HepG2 (cell line): ENCODE measurements around the gene SRC. TPM values are rescaled to one million over a fixed set of nuclear protein-coding genes. Genes with fewer than 3 reads are reported as not detected.

Experiments used
- AGO2 ChIP-seq: fragments of 200-400 bp; formaldehyde crosslinking; optimal IDR thresholded peaks from 2 replicates; pipeline ENCODE3; 2017; ENCODE audit warnings: mild to moderate bottlenecking, low read depth, low read length, moderate library complexity
- ETV5 ChIP-seq: IDR thresholded peaks from 2 replicates; pipeline ENCODE4 v1.6.1; 2018; ENCODE audit warnings: missing biosample characterization, missing genetic modification reagents, inconsistent platforms, borderline replicate concordance
- ETV6 ChIP-seq: sonication (generic); formaldehyde crosslinking; conservative IDR thresholded peaks from 2 replicates; pipeline ENCODE4 v1.4.0; 2020; ENCODE audit warnings: missing genetic modification reagents
- KLF13 ChIP-seq: sonication (generic); formaldehyde crosslinking; IDR thresholded peaks from 2 replicates; pipeline ENCODE4 v1.4.0; 2020; ENCODE audit warnings: mild to moderate bottlenecking, missing genetic modification reagents
- MIER3 ChIP-seq: IDR thresholded peaks from 2 replicates; pipeline ENCODE4 v1.6.1; 2016; ENCODE audit warnings: missing compliant biosample characterization, borderline replicate concordance
- MYC ChIP-seq: sonication (generic); formaldehyde crosslinking; IDR thresholded peaks from 2 replicates; pipeline ENCODE4 v1.9.0; 2021; ENCODE audit warnings: missing genetic modification reagents, borderline replicate concordance
- NCOA5 ChIP-seq: sonication (generic); formaldehyde crosslinking; IDR thresholded peaks from 2 replicates; pipeline ENCODE4 v1.4.0; 2020; ENCODE audit warnings: missing genetic modification reagents
- NFYC ChIP-seq: IDR thresholded peaks from 2 replicates; pipeline ENCODE4 v1.6.1; 2016; ENCODE audit warnings: missing genetic modification reagents, missing compliant biosample characterization
- REL ChIP-seq: sonication (generic); formaldehyde crosslinking; conservative IDR thresholded peaks from 2 replicates; pipeline ENCODE4 v1.8.0; 2022; ENCODE audit warnings: mild to moderate bottlenecking, missing genetic modification reagents, moderate library complexity
- RFXANK ChIP-seq: IDR thresholded peaks from 2 replicates; pipeline ENCODE4 v1.6.1; 2016
- SIX4 ChIP-seq: sonication (generic); formaldehyde crosslinking; IDR thresholded peaks from 2 replicates; pipeline ENCODE4 v1.4.0; 2020; ENCODE audit warnings: missing genetic modification reagents
- SP5 ChIP-seq: IDR thresholded peaks from 2 replicates; pipeline ENCODE4 v1.6.1; 2016; ENCODE audit warnings: low read depth, borderline replicate concordance
- TEAD3 ChIP-seq: optimal IDR thresholded peaks from 2 replicates; pipeline ENCODE3; 2016; ENCODE audit warnings: borderline replicate concordance
- THRA ChIP-seq: sonication (generic); formaldehyde crosslinking; IDR thresholded peaks from 2 replicates; pipeline ENCODE4 v1.4.0; 2020; ENCODE audit warnings: missing genetic modification reagents, borderline replicate concordance
- XRCC5 ChIP-seq: fragments of 200-400 bp; formaldehyde crosslinking; optimal IDR thresholded peaks from 2 replicates; pipeline ENCODE3; 2017; ENCODE audit warnings: mild to moderate bottlenecking, low read length
- ZNF24 ChIP-seq: fragments of 450-650 bp; IDR thresholded peaks from 2 replicates; pipeline ENCODE4 v1.6.1; 2017; ENCODE audit warnings: antibody characterized with exemption, mild to moderate bottlenecking
- ZNF292 ChIP-seq: sonication (generic); formaldehyde crosslinking; IDR thresholded peaks from 2 replicates; pipeline ENCODE4 v1.8.1; 2022; ENCODE audit warnings: mild to moderate bottlenecking, low read depth, missing genetic modification reagents, borderline replicate concordance
- ZNF335 ChIP-seq: sonication (generic); formaldehyde crosslinking; IDR thresholded peaks from 2 replicates; pipeline ENCODE4 v1.4.0; 2020; ENCODE audit warnings: missing genetic modification reagents
- ZNF33A ChIP-seq: sonication (generic); formaldehyde crosslinking; IDR thresholded peaks from 2 replicates; pipeline ENCODE4 v1.5.1; 2020; ENCODE audit warnings: missing genetic modification reagents, mild to moderate bottlenecking, moderate library complexity, borderline replicate concordance
- ZNF512B ChIP-seq: sonication (generic); formaldehyde crosslinking; IDR thresholded peaks from 2 replicates; pipeline ENCODE4 v1.5.1; 2020; ENCODE audit warnings: missing genetic modification reagents, mild to moderate bottlenecking, borderline replicate concordance
- ZNF513 ChIP-seq: sonication (generic); formaldehyde crosslinking; conservative IDR thresholded peaks from 2 replicates; pipeline ENCODE4 v1.5.0; 2020; ENCODE audit warnings: missing genetic modification reagents
- ZNF530 ChIP-seq: sonication (generic); formaldehyde crosslinking; IDR thresholded peaks from 2 replicates; pipeline ENCODE4 v1.5.0; 2020; ENCODE audit warnings: low read depth, mild to moderate bottlenecking, missing genetic modification reagents
- ZNF713 ChIP-seq: sonication (generic); formaldehyde crosslinking; IDR thresholded peaks from 2 replicates; pipeline ENCODE4 v1.4.0; 2020; ENCODE audit warnings: mild to moderate bottlenecking, missing genetic modification reagents
- ZNF839 ChIP-seq: sonication (generic); formaldehyde crosslinking; IDR thresholded peaks from 2 replicates; pipeline ENCODE4 v1.4.0; 2020; ENCODE audit warnings: missing genetic modification reagents, mild to moderate bottlenecking, borderline replicate concordance
- polyA plus RNA-seq, 8 experiments: library from polyadenylated mRNA; depleted of rRNA in 3 of 8; stranded (reverse) in 7 of 8; unstranded in 1 of 8; fragments of >200 nt; fragmentation: Illumina TruSeq in 4 of 8; extraction: Trizol in 4 of 8; gene quantifications; 2 replicates each; pipeline versions ENCODE4 v1.2.1 to v1.2.3, GENCODE V29; 2011 to 2016; ENCODE audit warnings: low read depth in 4 of 8, missing spikeins in 1 of 8, mixed read lengths in 1 of 8; ENCODE audit not compliant: insufficient read depth in 1 of 8
- total RNA-seq, 5 experiments: library from RNA; depleted of rRNA; stranded (reverse); fragments of >200 nt; fragmentation: Illumina TruSeq; extraction: Trizol; gene quantifications; 2 replicates each; pipeline ENCODE4 v1.2.3, GENCODE V29; 2016; ENCODE audit warnings: low read depth in 1 of 5

SRC gene
- total and polyA plus RNA-seq, 2 of the 13 experiments (the other 11 are each of a cell fraction or from before 2014, with no cell fraction given) = 54.7 to 192 TPM

GRCh38 chr20:37343212-37343993 lies 2.5 kb upstream of the SRC start (continued):
- TF ChIP-seq AGO2 (no peak), ZNF512B (CRISPR knock-in tag) (no peak), MIER3 (CRISPR knock-in tag) (no peak), KLF13 (CRISPR knock-in tag) (peak; percentile 76; the same call in 1 of the 2 replicates), THRA (peak; percentile 51; the same call in 1 of the 2 replicates), MYC (CRISPR knock-in tag) (peak; percentile 92), ZNF713 (CRISPR knock-in tag) (no peak; the same call in 1 of the 2 replicates), TEAD3 (CRISPR knock-in tag) (peak; percentile 65), RFXANK (no peak), ETV5 (CRISPR knock-in tag) (peak; percentile 67; the same call in 1 of the 2 replicates), NCOA5 (CRISPR knock-in tag) (no peak), XRCC5 (no peak), ZNF335 (no peak), NFYC (CRISPR knock-in tag) (no peak; the same call in 1 of the 2 replicates), ZNF33A (CRISPR knock-in tag) (no peak), ZNF24 (no peak), SIX4 (0 out of 2 replicates have a peak, but pooled peaks have one; percentile 13), ZNF530 (CRISPR knock-in tag) (no peak), REL (CRISPR knock-in tag) (no peak), SP5 (CRISPR knock-in tag) (peak; percentile 62; the same call in 1 of the 2 replicates), ZNF292 (CRISPR knock-in tag) (no peak), ZNF513 (CRISPR knock-in tag) (no peak), ZNF839 (CRISPR knock-in tag) (no peak; the same call in 1 of the 2 replicates), ETV6 (CRISPR knock-in tag) (no peak)
